Esophagus muscularis mucosa (tissue), 4 donors: Measurements from ENCODE around the gene CDH2.

Experiments
- EP300 ChIP-seq: sonication (generic); formaldehyde crosslinking; IDR thresholded peaks from one replicate; pipeline ENCODE4 v1.6.1; 2017; ENCODE audit warnings: antibody characterized with exemption
- POLR2A ChIP-seq: fragments of 450-650 bp; IDR thresholded peaks from one replicate; pipeline ENCODE4 v1.6.1; 2017; ENCODE audit warnings: antibody characterized with exemption, moderate library complexity, mild to moderate bottlenecking, low read depth
- POLR2AphosphoS5 ChIP-seq, 2 donors: sonication (generic); formaldehyde crosslinking; IDR thresholded peaks; one replicate each; pipeline ENCODE4 v1.6.1; 2017; ENCODE audit warnings: antibody characterized with exemption in 2 of 2
- TF ChIP-seq, protein P1 (sequence below), 3 experiments: fragments of 200-600 bp in 2 of 3; fragments of 450-650 bp in 1 of 3; sonication (generic) in 2 of 3; IDR thresholded peaks; one replicate each; pipeline ENCODE4 v1.5.1; 2017 to 2019; ENCODE audit warnings: antibody characterized with exemption in 3 of 3, mild to moderate bottlenecking in 2 of 3, moderate library complexity in 1 of 3

GRCh38 chr18:28045176-28045810 lies 131.6 kb downstream of the CDH2 start:
- TF ChIP-seq, protein P1, sequence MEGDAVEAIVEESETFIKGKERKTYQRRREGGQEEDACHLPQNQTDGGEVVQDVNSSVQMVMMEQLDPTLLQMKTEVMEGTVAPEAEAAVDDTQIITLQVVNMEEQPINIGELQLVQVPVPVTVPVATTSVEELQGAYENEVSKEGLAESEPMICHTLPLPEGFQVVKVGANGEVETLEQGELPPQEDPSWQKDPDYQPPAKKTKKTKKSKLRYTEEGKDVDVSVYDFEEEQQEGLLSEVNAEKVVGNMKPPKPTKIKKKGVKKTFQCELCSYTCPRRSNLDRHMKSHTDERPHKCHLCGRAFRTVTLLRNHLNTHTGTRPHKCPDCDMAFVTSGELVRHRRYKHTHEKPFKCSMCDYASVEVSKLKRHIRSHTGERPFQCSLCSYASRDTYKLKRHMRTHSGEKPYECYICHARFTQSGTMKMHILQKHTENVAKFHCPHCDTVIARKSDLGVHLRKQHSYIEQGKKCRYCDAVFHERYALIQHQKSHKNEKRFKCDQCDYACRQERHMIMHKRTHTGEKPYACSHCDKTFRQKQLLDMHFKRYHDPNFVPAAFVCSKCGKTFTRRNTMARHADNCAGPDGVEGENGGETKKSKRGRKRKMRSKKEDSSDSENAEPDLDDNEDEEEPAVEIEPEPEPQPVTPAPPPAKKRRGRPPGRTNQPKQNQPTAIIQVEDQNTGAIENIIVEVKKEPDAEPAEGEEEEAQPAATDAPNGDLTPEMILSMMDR (IDR thresholded peaks at IDR 0.05) = no peak
- TF ChIP-seq POLR2A (no peak), POLR2AphosphoS5 (IDR thresholded peaks at IDR 0.05) (no peak), EP300 (no peak)
